Fibroblast of mammary gland (primary cell): ENCODE data around the gene RECQL.

ENCODE experiments used
- DNase-seq: peaks from one replicate; pipeline ENCODE4 v3.0.0-alpha.2; 2010; ENCODE audit warnings: low read depth
- H3K4me3 ChIP-seq: 2 replicates; pipeline ENCODE4 v1.5.1; 2011; ENCODE audit warnings: low read depth, mild to moderate bottlenecking, low read length, moderate library complexity; ENCODE audit not compliant: control insufficient read depth
- CTCF ChIP-seq: conservative IDR thresholded peaks from 2 replicates; pipeline ENCODE4 v1.5.1; 2011; ENCODE audit warnings: low read depth, low read length, inconsistent platforms; ENCODE audit not compliant: control insufficient read depth, insufficient read depth

The RECQL gene

GRCh38 chr12:21526721-21527345, 25.4 kb upstream of the RECQL start:
- no peak for TF ChIP-seq CTCF
- peak overlapping the region; percentile 63 for H3K4me3 ChIP-seq
- no peak for DNase-seq

GRCh38 chr12:21526053-21526452, 24.6 kb upstream of the RECQL start, which contains the start of gene SPX:
TSS of gene SPX (plus strand) at chr12:21526296. CDS start at chr12:21526473, 177 bp downstream.
- peak; percentile 55 for DNase-seq
- peak within 1 kb of the TSS; percentile 63 for H3K4me3 ChIP-seq
- no peak for TF ChIP-seq CTCF

GRCh38 chr12:21523148-21523547, 21.7 kb upstream of the RECQL start:
- H3K4me3 ChIP-seq, result no peak overlapping the region
- DNase-seq, result no peak
- TF ChIP-seq CTCF, result no peak

GRCh38 chr12:21521541-21521940, 20.1 kb upstream of the RECQL start:
- no peak overlapping the region for H3K4me3 ChIP-seq
- no peak for TF ChIP-seq CTCF
- DNase-seq, result no peak

GRCh38 chr12:21518451-21518850, 17.0 kb upstream of the RECQL start:
- DNase-seq, result no peak
- no peak overlapping the region for H3K4me3 ChIP-seq
- no peak for TF ChIP-seq CTCF

- TF ChIP-seq CTCF, result no peak
- no peak overlapping the region for H3K4me3 ChIP-seq
- no peak for DNase-seq
Measured at GRCh38 chr12:21516281-21516680, 14.8 kb upstream of the RECQL start.

GRCh38 chr12:21509768-21510167, 8.3 kb upstream of the RECQL start:
- TF ChIP-seq CTCF, result no peak
- DNase-seq, result no peak
- H3K4me3 ChIP-seq, result no peak overlapping the region
